Stimulated activated CD4-positive, alpha-beta T cell treated with anti-CD3 and anti-CD28 coated beads, Interleukin-15, amount 100 ng/mL, for 24 hours (primary cell): Measurements from ENCODE around the gene SYNDIG1.

ENCODE experiments used
- DNase-seq: peaks from one replicate; pipeline ENCODE4 v3.0.0-alpha.2; 2020

SYNDIG1 gene

GRCh38 chr20:24529369-24529719 lies 59.9 kb downstream of the SYNDIG1 start:
- no peak for DNase-seq

- no peak for DNase-seq
Measured at GRCh38 chr20:24530131-24530680, 60.8 kb downstream of the SYNDIG1 start.

GRCh38 chr20:24531202-24531601 lies 61.8 kb downstream of the SYNDIG1 start:
- DNase-seq: no peak

GRCh38 chr20:24531631-24532419 lies 62.4 kb downstream of the SYNDIG1 start:
- DNase-seq: no peak

- no peak for DNase-seq
Measured at GRCh38 chr20:24533449-24533848, 64.0 kb downstream of the SYNDIG1 start.

GRCh38 chr20:24534282-24534681 lies 64.9 kb downstream of the SYNDIG1 start:
- no peak for DNase-seq

- no peak for DNase-seq
Measured at GRCh38 chr20:24535941-24536730, 66.7 kb downstream of the SYNDIG1 start.

- DNase-seq: no peak
Measured at GRCh38 chr20:24537210-24537609, 67.8 kb downstream of the SYNDIG1 start.

- DNase-seq: no peak
Measured at GRCh38 chr20:24542721-24543120, 73.3 kb downstream of the SYNDIG1 start.

GRCh38 chr20:24543168-24543567 lies 73.7 kb downstream of the SYNDIG1 start:
- no peak for DNase-seq

GRCh38 chr20:24543741-24544140 lies 74.3 kb downstream of the SYNDIG1 start:
- DNase-seq: no peak

GRCh38 chr20:24544371-24544770 lies 74.9 kb downstream of the SYNDIG1 start:
- DNase-seq: no peak

GRCh38 chr20:24545168-24545567 lies 75.7 kb downstream of the SYNDIG1 start:
- no peak for DNase-seq

GRCh38 chr20:24546232-24546892 lies 76.9 kb downstream of the SYNDIG1 start:
- DNase-seq: no peak

- no peak for DNase-seq
Measured at GRCh38 chr20:24547967-24548366, 78.5 kb downstream of the SYNDIG1 start.

- DNase-seq: no peak
Measured at GRCh38 chr20:24559114-24559732, 89.8 kb downstream of the SYNDIG1 start.

- no peak for DNase-seq
Measured at GRCh38 chr20:24560571-24561491, 91.4 kb downstream of the SYNDIG1 start.

- no peak for DNase-seq
Measured at GRCh38 chr20:24565835-24566351, 96.5 kb downstream of the SYNDIG1 start.

- no peak for DNase-seq
Measured at GRCh38 chr20:24566656-24567055, 97.2 kb downstream of the SYNDIG1 start.

- DNase-seq: no peak
Measured at GRCh38 chr20:24567508-24567907, 98.1 kb downstream of the SYNDIG1 start.

- no peak for DNase-seq
Measured at GRCh38 chr20:24568842-24569241, 99.4 kb downstream of the SYNDIG1 start.

GRCh38 chr20:24571159-24571558 lies 101.7 kb downstream of the SYNDIG1 start:
- DNase-seq: no peak
